Mammary epithelial cell (primary cell): ENCODE measurements around the gene DENND1A.

Experiments
- EZH2 ChIP-seq: IDR thresholded peaks from 2 replicates; pipeline ENCODE4 v1.6.1; 2012; ENCODE audit warnings: low read length, inconsistent platforms, borderline replicate concordance
- TF ChIP-seq, protein P1 (sequence below), 2 donors: IDR thresholded peaks in 1 of 2; conservative IDR thresholded peaks in 1 of 2; 2 replicates each; pipeline ENCODE4 v1.5.1; 2011 to 2012; ENCODE audit warnings: inconsistent platforms in 2 of 2, low read length in 2 of 2, mild to moderate bottlenecking in 2 of 2, control low read depth in 1 of 2, low read depth in 1 of 2; ENCODE audit not compliant: insufficient read depth in 1 of 2; ENCODE audit errors: extremely low read depth in 1 of 2

DNA sequence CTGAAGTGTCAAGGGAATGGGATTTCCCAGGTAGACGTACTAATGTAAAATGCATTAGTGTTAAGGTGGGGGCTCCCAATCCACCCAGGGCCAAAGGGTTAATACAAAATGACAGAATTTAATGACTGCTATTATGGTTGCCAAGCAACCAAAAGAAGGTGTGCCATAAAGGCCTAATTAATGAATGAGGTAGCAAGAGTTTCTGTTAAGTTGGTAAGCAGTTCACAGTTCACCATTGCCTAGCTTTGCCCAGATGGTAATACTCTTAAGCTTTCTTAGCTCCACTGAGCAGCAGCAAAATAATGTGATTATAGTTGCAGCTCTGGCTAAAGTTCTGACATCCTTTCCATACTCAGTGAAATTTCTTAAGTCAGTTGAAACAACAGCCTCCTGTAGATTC lies 211.7 kb downstream of the DENND1A start:
- TF ChIP-seq, protein P1, sequence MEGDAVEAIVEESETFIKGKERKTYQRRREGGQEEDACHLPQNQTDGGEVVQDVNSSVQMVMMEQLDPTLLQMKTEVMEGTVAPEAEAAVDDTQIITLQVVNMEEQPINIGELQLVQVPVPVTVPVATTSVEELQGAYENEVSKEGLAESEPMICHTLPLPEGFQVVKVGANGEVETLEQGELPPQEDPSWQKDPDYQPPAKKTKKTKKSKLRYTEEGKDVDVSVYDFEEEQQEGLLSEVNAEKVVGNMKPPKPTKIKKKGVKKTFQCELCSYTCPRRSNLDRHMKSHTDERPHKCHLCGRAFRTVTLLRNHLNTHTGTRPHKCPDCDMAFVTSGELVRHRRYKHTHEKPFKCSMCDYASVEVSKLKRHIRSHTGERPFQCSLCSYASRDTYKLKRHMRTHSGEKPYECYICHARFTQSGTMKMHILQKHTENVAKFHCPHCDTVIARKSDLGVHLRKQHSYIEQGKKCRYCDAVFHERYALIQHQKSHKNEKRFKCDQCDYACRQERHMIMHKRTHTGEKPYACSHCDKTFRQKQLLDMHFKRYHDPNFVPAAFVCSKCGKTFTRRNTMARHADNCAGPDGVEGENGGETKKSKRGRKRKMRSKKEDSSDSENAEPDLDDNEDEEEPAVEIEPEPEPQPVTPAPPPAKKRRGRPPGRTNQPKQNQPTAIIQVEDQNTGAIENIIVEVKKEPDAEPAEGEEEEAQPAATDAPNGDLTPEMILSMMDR (conservative IDR thresholded peaks at IDR 0.05 in 1 of 2, IDR thresholded peaks at IDR 0.05 in 1 of 2; ENCODE audit: extremely low read depth in 1 of 2, insufficient read depth in 1 of 2, low read depth in 1 of 2, low read length in 2 of 2), result no peak
- no peak for TF ChIP-seq EZH2
